ES-I3 (cell line): ENCODE results near the gene PHC3.

Experiments
- H3K36me3 ChIP-seq: 2 replicates; pipeline ENCODE4 v1.6.1; 2013; ENCODE audit warnings: mild to moderate bottlenecking, low read length, control low read depth, moderate library complexity; ENCODE audit not compliant: insufficient read depth
- H3K4me1 ChIP-seq: 2 replicates; pipeline ENCODE4 v1.6.1; 2013; ENCODE audit warnings: mild to moderate bottlenecking, control low read depth, low read length; ENCODE audit not compliant: insufficient read depth
- H3K9ac ChIP-seq: 2 replicates; pipeline ENCODE4 v1.6.1; 2013; ENCODE audit warnings: low read depth, mild to moderate bottlenecking, low read length, moderate library complexity
- H3K9me3 ChIP-seq: 2 replicates; pipeline ENCODE4 v1.6.1; 2013; ENCODE audit warnings: mild to moderate bottlenecking, low read length, moderate library complexity; ENCODE audit not compliant: control insufficient read depth, insufficient read depth

Gene PHC3

DNA sequence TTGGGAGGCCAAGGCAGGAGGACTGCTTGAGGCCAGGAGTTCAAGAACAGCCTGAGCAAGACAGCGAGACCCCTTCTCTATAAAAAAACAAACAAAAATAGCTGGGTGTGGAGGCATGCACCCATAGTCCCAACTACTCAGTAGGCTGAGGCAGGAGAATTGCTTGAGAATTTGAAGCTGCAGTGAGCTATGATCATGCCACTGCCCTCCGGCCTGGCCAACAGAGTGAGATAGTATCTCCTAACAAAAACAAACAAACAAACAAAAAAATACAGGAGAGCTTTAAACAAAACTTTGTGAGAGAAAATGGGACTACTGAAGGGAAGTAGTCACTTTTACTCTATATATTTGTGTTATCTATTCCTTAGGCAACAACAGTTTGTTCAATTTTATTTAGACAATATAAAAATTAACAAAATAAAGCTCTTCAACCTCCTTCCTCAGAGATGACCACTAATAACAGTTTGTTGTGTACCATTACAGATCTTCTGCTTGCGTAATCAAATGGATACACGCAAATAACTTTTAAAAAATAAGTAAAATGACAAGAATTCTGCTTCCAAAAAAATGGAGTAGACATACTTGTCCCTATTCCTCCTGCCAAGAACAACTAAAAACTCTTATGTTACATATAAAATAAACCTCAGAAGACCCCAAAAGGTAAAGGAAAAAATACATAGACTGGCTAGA lies 17.4 kb downstream of the PHC3 start:
- H3K9ac ChIP-seq: no peak overlapping the region
- H3K4me1 ChIP-seq: no peaks in the 10 kb centered on the region
- H3K36me3 ChIP-seq: peaks cover 9% of the 10 kb centered on the region
- H3K9me3 ChIP-seq: 0 out of 2 replicates have a peak, but pooled peaks cover 4% of the 10 kb centered on the region

DNA sequence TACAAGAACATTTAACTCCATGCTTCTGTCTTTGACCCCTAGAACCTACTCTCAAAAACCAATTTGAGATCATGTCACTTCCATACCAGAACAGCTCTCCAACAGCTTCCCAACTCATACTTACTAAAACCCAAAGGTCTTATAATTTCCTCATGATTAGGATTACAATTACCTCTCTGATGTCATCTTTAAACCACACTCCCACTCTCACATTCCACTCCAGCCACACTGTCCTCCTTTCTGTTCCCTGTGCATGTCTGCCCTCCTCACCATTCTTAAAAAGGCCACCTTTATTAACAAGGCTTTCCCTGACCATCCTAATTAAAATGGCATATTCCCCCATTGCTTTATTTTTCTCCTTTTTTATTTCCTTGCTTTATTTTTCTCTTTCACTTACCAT lies 18.9 kb downstream of the PHC3 start:
- Histone ChIP-seq H3K9ac (no peak overlapping the region), H3K36me3 (peaks cover 9% of the 10 kb centered on the region; the same call in 1 of the 2 replicates), H3K9me3 (0 out of 2 replicates have a peak, but pooled peaks cover 4% of the 10 kb centered on the region), H3K4me1 (no peaks in the 10 kb centered on the region)

DNA sequence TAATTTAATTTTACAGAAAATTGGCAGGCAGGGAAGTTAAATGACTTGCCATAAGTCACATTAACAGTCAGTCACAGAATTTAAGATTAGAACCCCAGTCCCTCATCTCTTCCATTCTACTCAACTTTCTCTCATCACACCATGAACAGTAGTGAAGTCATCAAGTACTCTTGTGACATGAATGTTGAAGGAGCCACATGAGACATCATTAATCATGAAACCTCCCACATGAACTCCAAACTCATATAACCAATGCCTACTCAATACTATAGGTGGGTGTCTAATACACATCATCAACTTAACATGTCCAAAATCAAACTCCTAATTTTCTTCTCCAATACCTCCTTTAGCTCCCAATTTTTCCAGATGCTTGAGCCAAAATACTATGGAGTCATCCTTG lies 19.5 kb downstream of the PHC3 start:
- H3K9ac ChIP-seq: no peak overlapping the region
- 0 out of 2 replicates have a peak, but pooled peaks cover 4% of the 10 kb centered on the region for H3K9me3 ChIP-seq
- H3K4me1 ChIP-seq: no peaks in the 10 kb centered on the region
- peaks cover 9% of the 10 kb centered on the region; the same call in 1 of the 2 replicates for H3K36me3 ChIP-seq

DNA sequence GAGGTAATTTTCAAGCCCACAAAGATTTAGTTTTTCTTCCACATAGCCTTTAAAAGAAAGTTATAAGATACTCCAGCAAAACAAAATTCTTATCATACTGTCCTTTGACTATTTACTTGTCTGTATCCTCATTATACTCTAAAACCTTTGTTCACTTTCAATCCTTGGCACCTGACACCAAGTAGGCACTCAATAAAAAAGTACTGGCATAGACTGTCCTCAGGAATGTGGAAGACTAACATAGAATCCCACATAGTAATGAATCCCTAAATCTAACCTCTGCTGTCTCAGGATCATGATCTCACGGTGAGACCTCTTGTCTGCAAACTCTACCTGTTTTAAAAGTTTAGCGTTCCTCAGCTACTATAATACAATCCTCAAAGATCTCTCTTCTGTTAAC lies 21.6 kb downstream of the PHC3 start:
- Histone ChIP-seq H3K36me3 (peaks cover 9% of the 10 kb centered on the region; the same call in 1 of the 2 replicates), H3K4me1 (no peaks in the 10 kb centered on the region), H3K9ac (no peak overlapping the region), H3K9me3 (0 out of 2 replicates have a peak, but pooled peaks cover 4% of the 10 kb centered on the region)

DNA sequence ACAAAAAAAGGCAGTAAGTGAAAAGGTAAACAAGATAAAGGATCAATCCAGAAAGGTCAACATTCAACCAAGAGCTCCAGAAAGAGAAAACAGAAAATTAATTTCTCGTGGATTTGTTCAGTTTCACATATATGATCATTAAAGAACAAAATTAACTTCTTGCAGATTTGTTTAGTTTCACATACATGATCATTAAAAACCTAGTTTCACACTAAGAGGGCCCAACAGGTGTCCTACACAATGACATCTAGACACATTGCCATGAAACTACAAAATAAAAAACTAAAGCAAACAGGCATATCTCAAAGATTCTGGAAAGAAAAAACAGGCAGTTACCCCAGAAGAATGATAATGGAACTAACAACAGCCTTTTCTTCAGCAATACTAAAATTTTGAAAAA lies 22.1 kb downstream of the PHC3 start:
- Histone ChIP-seq H3K9me3 (0 out of 2 replicates have a peak, but pooled peaks cover 4% of the 10 kb centered on the region), H3K36me3 (0 out of 2 replicates have a peak, but pooled peaks cover 9% of the 10 kb centered on the region), H3K4me1 (no peaks in the 10 kb centered on the region), H3K9ac (no peak overlapping the region)

DNA sequence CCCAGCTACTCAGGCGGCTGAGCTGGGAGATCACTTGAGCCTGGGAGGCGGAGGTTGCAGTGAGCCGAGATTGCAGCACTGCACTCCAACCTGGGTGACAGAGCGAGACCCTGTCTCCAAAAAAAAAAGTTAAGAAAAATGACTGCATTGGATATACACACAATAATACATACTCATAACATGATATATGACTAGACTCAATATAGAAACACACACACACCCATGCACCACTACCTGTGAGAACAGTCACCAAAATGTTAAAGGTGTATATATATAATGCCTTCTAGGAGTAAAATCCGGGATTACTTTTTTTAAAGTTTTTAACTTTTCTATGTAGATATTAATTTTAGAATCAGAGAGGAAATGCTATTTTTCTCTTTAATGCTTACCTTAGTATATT lies 25.9 kb downstream of the PHC3 start:
- Histone ChIP-seq H3K4me1 (no peaks in the 10 kb centered on the region; the same call in 1 of the 2 replicates), H3K9me3 (no peaks in the 10 kb centered on the region), H3K36me3 (0 out of 2 replicates have a peak, but pooled peaks cover 3% of the 10 kb centered on the region), H3K9ac (no peak overlapping the region)

DNA sequence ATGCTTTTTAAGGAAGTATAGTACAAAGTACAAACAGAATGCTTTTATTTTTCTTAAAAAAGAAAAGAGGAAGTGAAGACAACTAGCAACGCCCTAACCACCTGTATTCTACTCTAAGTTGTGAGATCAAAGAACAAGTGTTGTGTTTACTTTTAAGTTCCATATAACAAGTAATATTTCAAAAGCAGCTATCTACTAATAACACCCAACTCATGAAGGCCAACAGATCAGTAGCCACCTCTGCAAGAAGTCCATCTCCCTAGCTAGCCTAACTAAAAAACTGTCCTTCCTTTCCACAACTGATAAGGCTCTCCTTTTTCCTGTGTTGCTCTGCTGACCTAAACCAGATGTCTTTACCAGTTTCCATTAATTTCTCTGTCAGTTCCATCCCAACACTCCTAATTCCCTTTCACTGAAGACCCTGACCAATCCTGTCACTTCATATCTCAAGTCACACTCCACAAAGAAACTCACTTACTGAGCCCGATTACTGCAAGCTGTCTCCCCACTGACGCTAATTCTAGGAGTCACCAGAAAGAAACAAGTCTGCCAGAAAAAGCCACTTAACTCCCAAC lies 26.9 kb downstream of the PHC3 start:
- H3K36me3 ChIP-seq: no peaks in the 10 kb centered on the region
- no peaks in the 10 kb centered on the region; the same call in 1 of the 2 replicates for H3K4me1 ChIP-seq
- H3K9ac ChIP-seq: no peak overlapping the region
- H3K9me3 ChIP-seq: no peaks in the 10 kb centered on the region

DNA sequence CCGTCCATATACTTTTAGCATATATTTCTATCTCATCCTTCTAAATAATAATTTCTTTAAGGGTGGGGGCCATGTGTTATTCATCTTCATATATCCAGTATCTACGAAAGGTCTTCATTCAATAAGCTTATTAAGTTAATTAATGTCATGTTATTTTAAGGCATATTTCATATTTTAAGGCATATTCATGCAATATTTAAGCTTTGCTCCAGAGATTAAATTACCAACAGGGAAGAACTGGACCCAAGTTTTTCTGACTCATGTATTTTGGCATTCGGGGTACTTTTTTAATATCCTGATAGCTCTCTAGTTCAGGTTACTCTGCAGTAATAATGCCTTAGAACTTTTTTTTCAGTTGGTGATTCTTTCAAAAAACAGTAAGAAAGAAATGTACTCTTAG lies 27.4 kb downstream of the PHC3 start:
- Histone ChIP-seq H3K36me3 (no peaks in the 10 kb centered on the region), H3K9ac (no peak overlapping the region), H3K9me3 (no peaks in the 10 kb centered on the region), H3K4me1 (no peaks in the 10 kb centered on the region; the same call in 1 of the 2 replicates)

DNA sequence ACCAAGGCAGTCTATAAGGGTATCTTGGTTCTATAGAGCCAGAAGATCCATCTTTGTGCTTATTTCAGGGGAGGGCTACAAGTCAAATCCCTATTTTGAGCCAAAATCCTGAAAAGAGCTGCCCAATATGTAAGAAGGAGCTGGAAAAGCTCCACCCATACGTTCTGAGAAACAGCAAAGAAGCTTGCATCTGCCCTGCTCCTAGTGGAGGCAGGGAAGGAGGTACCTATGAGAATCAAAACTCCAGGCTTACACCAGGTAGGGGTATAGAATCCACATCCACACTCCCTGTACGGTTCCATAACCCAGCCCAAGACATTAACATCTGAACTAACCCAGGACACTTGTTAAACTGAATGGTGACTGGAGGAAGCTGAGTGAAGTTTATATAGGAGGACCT lies 30.0 kb downstream of the PHC3 start:
- Histone ChIP-seq H3K9me3 (no peaks in the 10 kb centered on the region), H3K9ac (no peak overlapping the region), H3K4me1 (no peaks in the 10 kb centered on the region; the same call in 1 of the 2 replicates), H3K36me3 (no peaks in the 10 kb centered on the region)

DNA sequence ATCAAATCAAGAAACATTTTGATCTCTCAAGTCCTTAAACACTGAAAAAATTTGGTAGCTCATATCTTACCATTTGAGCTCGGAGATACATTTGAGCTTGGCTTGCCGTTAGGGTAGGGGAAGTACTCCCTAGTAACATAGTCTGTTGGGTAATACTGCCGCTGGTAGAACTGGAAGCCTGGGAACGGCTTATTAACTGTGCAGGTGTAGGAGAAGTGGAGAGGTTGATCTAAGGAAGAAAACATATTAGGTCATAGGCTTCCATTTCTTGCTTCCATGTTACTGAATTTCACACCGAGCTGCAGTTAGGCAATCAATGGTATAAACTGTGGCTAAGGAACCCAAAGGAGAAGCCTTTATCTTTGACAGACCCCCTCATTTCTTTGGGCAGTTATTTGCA lies 32.5 kb downstream of the PHC3 start:
- Histone ChIP-seq H3K4me1 (no peaks in the 10 kb centered on the region; the same call in 1 of the 2 replicates), H3K9me3 (no peaks in the 10 kb centered on the region), H3K36me3 (peaks cover 3% of the 10 kb centered on the region; the same call in 1 of the 2 replicates), H3K9ac (no peak overlapping the region)

DNA sequence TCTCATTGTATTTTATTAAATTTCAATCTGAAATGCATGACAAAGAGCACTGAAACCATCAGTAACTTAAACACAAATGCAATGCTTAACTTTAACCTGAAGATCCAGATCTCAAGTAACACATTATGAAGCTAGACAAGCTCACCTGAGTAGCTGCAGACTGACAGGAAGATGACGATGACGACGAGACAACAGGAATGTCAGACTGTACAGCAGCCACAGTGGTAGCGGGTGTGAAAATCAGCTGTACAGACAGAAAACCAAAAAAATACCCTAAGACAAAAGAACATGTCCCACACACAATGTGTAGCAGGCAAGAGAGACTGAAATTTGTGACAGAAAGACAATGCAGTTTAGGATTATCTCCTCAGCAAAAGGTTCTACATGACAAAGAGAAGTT lies 36.3 kb downstream of the PHC3 start:
- Histone ChIP-seq H3K9ac (no peak overlapping the region), H3K4me1 (no peaks in the 10 kb centered on the region), H3K36me3 (peaks cover 3% of the 10 kb centered on the region; the same call in 1 of the 2 replicates), H3K9me3 (no peaks in the 10 kb centered on the region)

DNA sequence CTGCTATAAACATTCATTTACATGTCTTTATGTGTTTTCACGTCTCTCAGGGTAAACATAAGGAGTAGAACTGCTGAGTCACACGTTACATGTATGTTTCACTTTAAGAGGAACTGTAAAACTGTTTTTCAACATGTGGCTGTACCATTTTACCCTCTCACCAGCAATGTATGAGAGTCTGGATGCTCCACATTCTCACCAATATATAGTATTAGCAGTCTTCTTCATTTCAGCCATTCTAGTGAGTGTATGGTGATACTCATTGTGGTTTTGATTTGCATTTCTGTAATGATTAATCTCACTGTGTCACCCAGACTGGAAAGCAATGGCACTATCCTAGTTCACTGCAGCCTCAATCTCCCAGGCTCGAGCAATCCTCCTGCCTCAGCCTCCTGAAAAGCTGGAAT lies 37.1 kb downstream of the PHC3 start:
- Histone ChIP-seq H3K4me1 (no peaks in the 10 kb centered on the region), H3K9ac (no peak overlapping the region), H3K36me3 (peaks cover 3% of the 10 kb centered on the region; the same call in 1 of the 2 replicates), H3K9me3 (no peaks in the 10 kb centered on the region)

DNA sequence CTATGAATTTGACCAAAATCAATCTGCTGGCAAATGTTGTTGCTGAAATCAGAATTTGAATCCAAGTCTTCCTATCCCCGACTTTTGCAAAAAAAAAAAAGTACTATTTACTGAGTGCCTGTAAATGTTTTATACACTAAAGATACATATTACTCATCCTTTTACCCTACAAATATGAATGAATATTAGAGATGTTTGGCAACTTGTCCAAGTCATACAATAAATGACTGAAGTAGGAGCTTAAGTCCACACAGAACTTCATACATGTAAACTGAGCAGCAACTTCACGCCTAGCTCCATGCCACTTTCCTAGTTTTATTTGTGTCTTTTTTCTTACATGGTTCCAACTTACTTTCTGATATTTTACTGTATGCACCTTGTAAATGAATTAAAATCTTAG lies 39.2 kb downstream of the PHC3 start:
- H3K4me1 ChIP-seq: no peaks in the 10 kb centered on the region
- H3K9me3 ChIP-seq: no peaks in the 10 kb centered on the region
- H3K36me3 ChIP-seq: peaks cover 3% of the 10 kb centered on the region; the same call in 1 of the 2 replicates
- no peak overlapping the region for H3K9ac ChIP-seq

DNA sequence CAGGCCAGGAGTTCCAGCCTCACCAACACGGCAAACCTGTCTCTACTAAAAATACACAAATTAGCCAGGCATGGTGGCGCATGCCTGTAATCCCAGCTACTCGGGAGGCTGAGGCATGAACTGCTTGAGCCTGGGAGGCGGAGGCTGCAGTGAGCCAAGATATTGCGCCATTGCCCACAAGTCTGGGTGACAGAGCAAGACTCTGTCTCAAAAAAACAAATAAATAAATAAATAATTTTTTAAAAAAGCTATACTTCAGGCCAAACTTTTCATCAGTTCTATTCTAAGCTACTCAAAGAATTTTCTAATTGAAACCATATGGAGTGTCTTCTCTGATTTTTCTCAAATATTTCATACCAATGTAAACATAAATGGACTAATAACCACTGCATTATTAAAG lies 43.5 kb downstream of the PHC3 start:
- no peaks in the 10 kb centered on the region for H3K9me3 ChIP-seq
- no peaks in the 10 kb centered on the region for H3K4me1 ChIP-seq
- 0 out of 2 replicates have a peak, but pooled peaks cover 4% of the 10 kb centered on the region for H3K36me3 ChIP-seq
- H3K9ac ChIP-seq: no peak overlapping the region

DNA sequence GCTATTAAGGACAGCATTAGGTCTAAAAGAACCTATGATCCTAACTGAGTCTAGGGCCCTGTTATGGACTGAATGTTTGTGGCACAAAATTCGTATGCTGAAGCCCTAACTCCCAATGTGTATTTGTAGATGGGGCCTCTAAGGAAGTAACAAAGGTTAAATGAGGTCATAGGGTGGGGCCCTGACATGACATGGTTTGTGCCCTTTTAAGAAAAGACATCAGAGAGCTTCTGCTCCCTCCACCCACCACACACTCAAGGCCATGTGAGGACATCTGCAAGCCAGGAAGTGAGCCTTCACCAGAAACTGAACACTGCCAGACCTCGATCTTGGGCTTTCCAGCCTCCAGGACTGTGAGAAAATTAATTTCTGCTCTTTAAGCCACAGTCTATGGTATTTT lies 49.2 kb downstream of the PHC3 start:
- peaks cover 14% of the 10 kb centered on the region for H3K36me3 ChIP-seq
- no peaks in the 10 kb centered on the region for H3K4me1 ChIP-seq
- H3K9me3 ChIP-seq: no peaks in the 10 kb centered on the region
- no peak overlapping the region for H3K9ac ChIP-seq
